HepG2 (cell line): ENCODE measurements around the gene ZPR1. TPM values are rescaled to one million over a fixed set of nuclear protein-coding genes. Genes with fewer than 3 reads are reported as not detected.

Experiments
- BCLAF1 ChIP-seq: fragments of 450-650 bp; IDR thresholded peaks from 2 replicates; pipeline ENCODE4 v1.6.1; 2017; ENCODE audit warnings: mild to moderate bottlenecking
- KAT2B ChIP-seq: fragments of 150-350 bp; IDR thresholded peaks from 2 replicates; pipeline ENCODE4 v1.6.1; 2014; ENCODE audit warnings: low read depth, low read length, borderline replicate concordance
- KDM3A ChIP-seq: IDR thresholded peaks from 2 replicates; pipeline ENCODE4 v1.6.1; 2018; ENCODE audit warnings: low read depth, missing compliant biosample characterization
- POGK ChIP-seq: sonication (generic); formaldehyde crosslinking; conservative IDR thresholded peaks from 2 replicates; pipeline ENCODE4 v1.8.0; 2022; ENCODE audit warnings: mild to moderate bottlenecking, moderate library complexity, missing genetic modification reagents
- TFE3 ChIP-seq: IDR thresholded peaks from 2 replicates; pipeline ENCODE4 v1.6.1; 2016
- ZFP91 ChIP-seq: sonication (generic); formaldehyde crosslinking; IDR thresholded peaks from 2 replicates; pipeline ENCODE4 v1.9.0; 2022; ENCODE audit warnings: missing genetic modification reagents, mild to moderate bottlenecking, borderline replicate concordance
- ZNF136 ChIP-seq: sonication (generic); formaldehyde crosslinking; IDR thresholded peaks from 2 replicates; pipeline ENCODE4 v1.8.1; 2022; ENCODE audit warnings: low read depth, mild to moderate bottlenecking, moderate library complexity, missing genetic modification reagents
- ZNF138 ChIP-seq: sonication (generic); formaldehyde crosslinking; IDR thresholded peaks from 2 replicates; pipeline ENCODE4 v1.5.0; 2020; ENCODE audit warnings: mild to moderate bottlenecking, low read depth, missing genetic modification reagents
- ZNF143 ChIP-seq: sonication (generic); formaldehyde crosslinking; IDR thresholded peaks from 2 replicates; pipeline ENCODE4 v1.4.0; 2020; ENCODE audit warnings: missing genetic modification reagents
- ZNF207 ChIP-seq: fragments of 450-650 bp; IDR thresholded peaks from 2 replicates; pipeline ENCODE4 v1.6.1; 2016; ENCODE audit warnings: antibody characterized with exemption, borderline replicate concordance
- ZNF503 ChIP-seq: sonication (generic); formaldehyde crosslinking; IDR thresholded peaks from 2 replicates; pipeline ENCODE4 v1.4.0; 2020; ENCODE audit warnings: missing genetic modification reagents
- ZNF839 ChIP-seq: sonication (generic); formaldehyde crosslinking; IDR thresholded peaks from 2 replicates; pipeline ENCODE4 v1.4.0; 2020; ENCODE audit warnings: missing genetic modification reagents, mild to moderate bottlenecking, borderline replicate concordance
- ZZZ3 ChIP-seq: sonication (generic); formaldehyde crosslinking; IDR thresholded peaks from 2 replicates; pipeline ENCODE4 v1.4.0; 2020; ENCODE audit warnings: missing genetic modification reagents, mild to moderate bottlenecking, borderline replicate concordance
- polyA plus RNA-seq, 8 experiments: library from polyadenylated mRNA; depleted of rRNA in 3 of 8; stranded (reverse) in 7 of 8; unstranded in 1 of 8; fragments of >200 nt; fragmentation: Illumina TruSeq in 4 of 8; extraction: Trizol in 4 of 8; gene quantifications; 2 replicates each; pipeline versions ENCODE4 v1.2.1 to v1.2.3, GENCODE V29; 2011 to 2016; ENCODE audit warnings: low read depth in 4 of 8, missing spikeins in 1 of 8, mixed read lengths in 1 of 8; ENCODE audit not compliant: insufficient read depth in 1 of 8
- total RNA-seq, 5 experiments: library from RNA; depleted of rRNA; stranded (reverse); fragments of >200 nt; fragmentation: Illumina TruSeq; extraction: Trizol; gene quantifications; 2 replicates each; pipeline ENCODE4 v1.2.3, GENCODE V29; 2016; ENCODE audit warnings: low read depth in 1 of 5
- TF ChIP-seq, protein P1 (sequence below): sonication (generic); formaldehyde crosslinking; IDR thresholded peaks from 2 replicates; pipeline ENCODE4; 2020; ENCODE audit warnings: missing genetic modification reagents, mild to moderate bottlenecking, borderline replicate concordance

The ZPR1 gene
- total and polyA plus RNA-seq, 2 of the 13 experiments (the other 11 are each of a cell fraction or from before 2014, with no cell fraction given): 40.0 to 79.3 TPM

DNA sequence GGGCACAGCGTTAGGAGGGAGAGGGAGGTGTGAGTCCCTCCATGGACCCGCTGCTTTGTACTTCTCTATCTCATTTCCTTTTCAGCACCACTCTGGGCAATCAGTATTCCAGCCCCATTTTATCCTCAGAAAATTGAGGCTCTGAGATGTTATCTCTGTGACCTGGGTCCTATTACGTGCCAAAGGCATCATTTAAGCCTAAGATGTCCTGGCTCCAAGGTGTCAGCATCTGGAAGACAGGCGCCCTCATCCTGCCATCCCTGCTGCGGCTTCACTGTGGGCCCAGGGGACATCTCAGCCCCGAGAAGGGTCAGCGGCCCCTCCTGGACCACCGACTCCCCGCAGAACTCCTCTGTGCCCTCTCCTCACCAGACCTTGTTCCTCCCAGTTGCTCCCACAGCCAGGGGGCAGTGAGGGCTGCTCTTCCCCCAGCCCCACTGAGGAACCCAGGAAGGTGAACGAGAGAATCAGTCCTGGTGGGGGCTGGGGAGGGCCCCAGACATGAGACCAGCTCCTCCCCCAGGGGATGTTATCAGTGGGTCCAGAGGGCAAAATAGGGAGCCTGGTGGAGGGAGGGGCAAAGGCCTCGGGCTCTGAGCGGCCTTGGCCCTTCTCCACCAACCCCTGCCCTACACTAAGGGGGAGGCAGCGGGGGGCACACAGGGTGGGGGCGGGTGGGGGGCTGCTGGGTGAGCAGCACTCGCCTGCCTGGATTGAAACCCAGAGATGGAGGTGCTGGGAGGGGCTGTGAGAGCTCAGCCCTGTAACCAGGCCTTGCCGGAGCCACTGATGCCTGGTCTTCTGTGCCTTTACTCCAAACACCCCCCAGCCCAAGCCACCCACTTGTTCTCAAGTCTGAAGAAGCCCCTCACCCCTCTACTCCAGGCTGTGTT lies 41.1 kb upstream of the ZPR1 start (continued):
- TF ChIP-seq, protein P1, sequence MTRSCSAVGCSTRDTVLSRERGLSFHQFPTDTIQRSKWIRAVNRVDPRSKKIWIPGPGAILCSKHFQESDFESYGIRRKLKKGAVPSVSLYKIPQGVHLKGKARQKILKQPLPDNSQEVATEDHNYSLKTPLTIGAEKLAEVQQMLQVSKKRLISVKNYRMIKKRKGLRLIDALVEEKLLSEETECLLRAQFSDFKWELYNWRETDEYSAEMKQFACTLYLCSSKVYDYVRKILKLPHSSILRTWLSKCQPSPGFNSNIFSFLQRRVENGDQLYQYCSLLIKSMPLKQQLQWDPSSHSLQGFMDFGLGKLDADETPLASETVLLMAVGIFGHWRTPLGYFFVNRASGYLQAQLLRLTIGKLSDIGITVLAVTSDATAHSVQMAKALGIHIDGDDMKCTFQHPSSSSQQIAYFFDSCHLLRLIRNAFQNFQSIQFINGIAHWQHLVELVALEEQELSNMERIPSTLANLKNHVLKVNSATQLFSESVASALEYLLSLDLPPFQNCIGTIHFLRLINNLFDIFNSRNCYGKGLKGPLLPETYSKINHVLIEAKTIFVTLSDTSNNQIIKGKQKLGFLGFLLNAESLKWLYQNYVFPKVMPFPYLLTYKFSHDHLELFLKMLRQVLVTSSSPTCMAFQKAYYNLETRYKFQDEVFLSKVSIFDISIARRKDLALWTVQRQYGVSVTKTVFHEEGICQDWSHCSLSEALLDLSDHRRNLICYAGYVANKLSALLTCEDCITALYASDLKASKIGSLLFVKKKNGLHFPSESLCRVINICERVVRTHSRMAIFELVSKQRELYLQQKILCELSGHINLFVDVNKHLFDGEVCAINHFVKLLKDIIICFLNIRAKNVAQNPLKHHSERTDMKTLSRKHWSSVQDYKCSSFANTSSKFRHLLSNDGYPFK (CRISPR knock-in tag): 0 out of 2 replicates have a peak, but pooled peaks have one; percentile 31
- TF ChIP-seq POGK (CRISPR knock-in tag): 0 out of 2 replicates have a peak, but pooled peaks have one; percentile 17
- TF ChIP-seq ZNF207: no peak
- TF ChIP-seq BCLAF1: no peak
- peak; percentile 74 for TF ChIP-seq ZFP91 (CRISPR knock-in tag)
- no peak for TF ChIP-seq ZNF136 (CRISPR knock-in tag)
- no peak for TF ChIP-seq KDM3A (CRISPR knock-in tag)
- peak; percentile 95 for TF ChIP-seq TFE3 (CRISPR knock-in tag)
- no peak for TF ChIP-seq ZNF839
- no peak for TF ChIP-seq ZNF143 (CRISPR knock-in tag)
- no peak for TF ChIP-seq KAT2B
- TF ChIP-seq ZNF138: no peak
- peak; percentile 86; the same call in 1 of the 2 replicates for TF ChIP-seq ZNF503
- no peak; the same call in 1 of the 2 replicates for TF ChIP-seq ZZZ3 (CRISPR knock-in tag)
